Adrenal gland (tissue), 12 donors: ENCODE data around the gene DTL. TPM values are rescaled to one million over a fixed set of nuclear protein-coding genes. Genes with fewer than 3 reads are reported as not detected.

Source experiments
- DNase-seq, 7 donors: peaks; one replicate each; pipeline ENCODE4 v3.0.0-alpha.2; 2019 to 2020
- H3K27ac ChIP-seq, 5 donors: fragments of 200-600 bp; sonication (generic) in 4 of 5; 1 replicate in 3 of 5; 2 replicates in 2 of 5; pipeline versions ENCODE4 v1.5.1 to v1.8.0; 2016 to 2020; ENCODE audit warnings: mild to moderate bottlenecking in 1 of 5
- H3K27me3 ChIP-seq: fragments of 200-600 bp; 2 replicates; pipeline ENCODE4 v1.8.0; 2021
- H3K36me3 ChIP-seq, 2 donors: fragments of 200-600 bp; replicated peaks in 1 of 2; 1 replicate in 1 of 2; 2 replicates in 1 of 2; pipeline versions ENCODE4 v1.5.1 to v1.8.0; 2018 to 2022
- H3K4me1 ChIP-seq, 2 donors: fragments of 200-600 bp; replicated peaks in 1 of 2; 1 replicate in 1 of 2; 2 replicates in 1 of 2; pipeline versions ENCODE4 v1.5.1 to v1.8.0; 2018 to 2021
- H3K4me3 ChIP-seq, 4 donors: fragments of 200-600 bp; sonication (generic) in 3 of 4; one replicate each; pipeline ENCODE4 v1.5.1; 2016 to 2018
- H3K9me3 ChIP-seq, 3 donors: fragments of 200-600 bp; sonication (generic) in 1 of 3; replicated peaks in 1 of 3; 1 replicate in 2 of 3; 2 replicates in 1 of 3; pipeline versions ENCODE4 v1.5.1 to v1.8.0; 2016 to 2021
- POLR2A ChIP-seq, 2 donors: fragments of 450-650 bp; IDR thresholded peaks; one replicate each; pipeline ENCODE4 v1.6.1; 2017; ENCODE audit warnings: antibody characterized with exemption in 2 of 2, mild to moderate bottlenecking in 2 of 2, moderate library complexity in 1 of 2
- WGBS, 4 donors: extraction: QIAGEN DNeasy Blood & Tissue Kit in 2 of 4; methylation state at CpG; one replicate each; pipeline versions ENCODE4 v1.1.5 to v1.1.7; 2013 to 2017; 5-methylcytosine and 5-hydroxymethylcytosine counted together
- intact Hi-C, 2 donors: fragments of 100-400 bp; cut with DNase I; formaldehyde crosslinking; loops; one replicate each; pipeline versions ENCODE4 v1.14.1 to v1.15.0; 2022 to 2023
- polyA plus RNA-seq, 3 donors: library from polyadenylated mRNA; stranded (reverse); fragments of 200-250 nt in 2 of 3; fragments of 350-450 nt in 1 of 3; fragmentation: Illumina TruSeq in 1 of 3; extraction: RNeasy Lipid Tissue Mini Kit (QIAGEN cat#74804) in 1 of 3; gene quantifications; one replicate each; pipeline ENCODE4 v1.2.3, GENCODE V29; 2013 to 2014
- total RNA-seq, 9 donors: library from RNA; depleted of rRNA in 4 of 9; stranded (reverse); fragments of >200 nt in 4 of 9; fragments of 120-200 nt in 1 of 9; fragmentation: NEBNext Ultra II Directional in 1 of 9; extraction: Animal tissue kit (Norgen Biotek cat#: 25700) in 1 of 9; gene quantifications; one replicate each; pipeline versions ENCODE4 v1.1.0 to v1.2.4, GENCODE V29; 2013 to 2023
- TF ChIP-seq, protein P1 (sequence below), 6 experiments: fragments of 450-650 bp in 4 of 6; fragments of 200-600 bp in 2 of 6; sonication (generic) in 1 of 6; IDR thresholded peaks; 1 replicate in 5 of 6; 2 replicates in 1 of 6; pipeline versions ENCODE4 v1.5.1 to v1.8.0; 2016 to 2021; ENCODE audit warnings: antibody characterized with exemption in 6 of 6, mild to moderate bottlenecking in 2 of 6, moderate library complexity in 1 of 6
- donor health status: healthy with polysubstance abuse.
- donor health status: Bipolar disorder and iron deficiency.
- donor health status: DM: yes; HTN: yes; CAD: no.
- donor health status: DM: no; HTN: no; CAD: no.
- donor health status: DM: no; HTN: no; CAD: no.
- donor health status: DM: yes; HTN: yes; CAD: no.

Gene DTL
- total and polyA plus RNA-seq, 12 donors: 0.06 to 11.4 (median 0.66) TPM

DNA sequence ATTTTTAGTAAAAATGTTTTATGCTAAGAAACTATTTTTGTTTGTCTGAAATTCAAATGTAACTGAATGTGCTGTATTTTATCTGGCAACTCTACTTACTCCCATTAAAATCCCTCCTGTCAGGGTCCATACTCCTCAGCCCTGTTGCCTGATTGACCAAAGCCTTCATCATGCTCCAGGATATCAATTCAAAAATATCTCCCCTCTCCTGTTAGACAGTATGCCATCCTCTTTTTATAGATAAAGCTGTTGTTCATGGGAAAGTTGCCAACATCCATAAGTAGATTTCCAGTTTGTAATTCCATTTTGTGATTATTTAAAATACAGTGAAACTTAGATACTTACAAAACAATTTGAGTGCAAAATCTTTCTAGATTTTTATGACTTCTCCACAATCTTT is 65.7 kb downstream of the DTL start:
- H3K4me3 ChIP-seq: no peak overlapping the region
- no peak for TF ChIP-seq POLR2A (IDR thresholded peaks at IDR 0.05)
- TF ChIP-seq, protein P1, sequence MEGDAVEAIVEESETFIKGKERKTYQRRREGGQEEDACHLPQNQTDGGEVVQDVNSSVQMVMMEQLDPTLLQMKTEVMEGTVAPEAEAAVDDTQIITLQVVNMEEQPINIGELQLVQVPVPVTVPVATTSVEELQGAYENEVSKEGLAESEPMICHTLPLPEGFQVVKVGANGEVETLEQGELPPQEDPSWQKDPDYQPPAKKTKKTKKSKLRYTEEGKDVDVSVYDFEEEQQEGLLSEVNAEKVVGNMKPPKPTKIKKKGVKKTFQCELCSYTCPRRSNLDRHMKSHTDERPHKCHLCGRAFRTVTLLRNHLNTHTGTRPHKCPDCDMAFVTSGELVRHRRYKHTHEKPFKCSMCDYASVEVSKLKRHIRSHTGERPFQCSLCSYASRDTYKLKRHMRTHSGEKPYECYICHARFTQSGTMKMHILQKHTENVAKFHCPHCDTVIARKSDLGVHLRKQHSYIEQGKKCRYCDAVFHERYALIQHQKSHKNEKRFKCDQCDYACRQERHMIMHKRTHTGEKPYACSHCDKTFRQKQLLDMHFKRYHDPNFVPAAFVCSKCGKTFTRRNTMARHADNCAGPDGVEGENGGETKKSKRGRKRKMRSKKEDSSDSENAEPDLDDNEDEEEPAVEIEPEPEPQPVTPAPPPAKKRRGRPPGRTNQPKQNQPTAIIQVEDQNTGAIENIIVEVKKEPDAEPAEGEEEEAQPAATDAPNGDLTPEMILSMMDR (IDR thresholded peaks at IDR 0.05): no peak
- intact Hi-C loops: no loop called here
- H3K4me1 ChIP-seq: no peaks in the 10 kb centered on the region
- no peak for DNase-seq
- no peak overlapping the region for H3K27ac ChIP-seq
- no peaks in the 10 kb centered on the region for H3K27me3 ChIP-seq
- H3K9me3 ChIP-seq: no peaks in the 10 kb centered on the region
- H3K36me3 ChIP-seq: no peaks in the 10 kb centered on the region

DNA sequence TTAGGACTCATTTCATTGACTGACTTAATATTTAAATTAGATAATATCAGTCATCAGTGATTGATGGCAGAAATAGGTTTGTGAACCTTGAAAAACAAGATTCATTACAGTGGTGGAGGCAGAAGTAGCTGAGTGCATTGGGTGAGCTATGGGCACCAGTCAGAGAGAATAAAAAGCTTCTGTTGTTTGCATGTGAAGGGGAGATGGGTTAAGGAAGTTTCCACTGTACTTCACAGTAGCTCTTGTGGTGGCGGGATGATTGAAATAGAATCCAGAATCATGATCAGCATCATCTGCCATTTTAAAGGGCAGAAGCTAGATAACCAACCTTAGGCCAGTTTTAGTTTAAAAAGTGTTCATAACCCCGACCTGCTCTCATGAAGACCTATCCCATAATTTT is 66.2 kb downstream of the DTL start:
- intact Hi-C loops: no loop called here
- no peak for DNase-seq
- no peaks in the 10 kb centered on the region for H3K36me3 ChIP-seq
- no peaks in the 10 kb centered on the region for H3K27me3 ChIP-seq
- no peaks in the 10 kb centered on the region for H3K9me3 ChIP-seq
- WGBS, 4 donors: 91 to 98% (median 96%) methylated on average over 2 of the region's 2 CpGs
- no peak overlapping the region for H3K4me3 ChIP-seq
- TF ChIP-seq POLR2A (IDR thresholded peaks at IDR 0.05): no peak
- TF ChIP-seq, protein P1 (IDR thresholded peaks at IDR 0.05): no peak
- no peaks in the 10 kb centered on the region for H3K4me1 ChIP-seq
- H3K27ac ChIP-seq: no peak overlapping the region

DNA sequence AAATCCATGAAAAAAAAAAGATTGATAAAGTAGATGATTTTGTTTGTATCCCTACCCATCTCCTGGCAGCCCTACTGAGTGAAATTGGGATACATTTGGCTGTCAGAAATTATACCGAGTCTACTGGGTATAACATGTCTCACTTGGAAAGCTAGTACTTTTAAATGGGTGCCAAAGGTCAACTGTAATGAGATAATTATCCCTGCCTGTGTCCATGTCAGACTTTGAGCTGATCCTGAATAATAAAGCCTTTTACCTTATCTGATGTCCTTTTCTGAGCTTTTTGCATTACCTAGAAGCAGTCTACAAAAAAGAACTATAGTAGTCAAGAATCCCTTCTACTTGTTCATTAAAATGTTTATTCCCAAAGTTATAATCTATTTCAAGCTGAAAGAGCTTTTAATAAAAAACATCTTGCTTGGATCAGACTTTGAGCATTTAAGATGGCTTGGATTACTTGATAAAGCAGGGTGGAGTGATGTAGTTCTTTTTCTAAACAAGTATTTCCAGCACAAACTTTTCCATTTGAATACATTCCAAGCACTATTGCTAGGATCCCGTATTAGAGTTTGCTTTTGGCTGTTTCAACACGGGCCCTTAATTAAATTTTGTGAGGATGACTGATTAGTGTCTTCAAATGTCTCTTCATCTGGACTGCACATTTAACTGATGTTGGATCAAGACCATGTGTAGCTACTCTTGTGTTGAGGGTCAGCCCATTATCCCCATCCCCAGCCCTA is 69.2 kb downstream of the DTL start:
- no peaks in the 10 kb centered on the region for H3K4me1 ChIP-seq
- H3K9me3 ChIP-seq: no peaks in the 10 kb centered on the region
- H3K36me3 ChIP-seq: no peaks in the 10 kb centered on the region
- H3K27ac ChIP-seq: no peak overlapping the region
- DNase-seq: no peak
- intact Hi-C loops: no loop called here
- no peak overlapping the region for H3K4me3 ChIP-seq
- TF ChIP-seq POLR2A (IDR thresholded peaks at IDR 0.05): no peak
- TF ChIP-seq, protein P1 (IDR thresholded peaks at IDR 0.05): no peak
- no peaks in the 10 kb centered on the region for H3K27me3 ChIP-seq
- 69 to 84% (median 75%) methylated on average over 3 of the region's 3 CpGs for WGBS, 4 donors

DNA sequence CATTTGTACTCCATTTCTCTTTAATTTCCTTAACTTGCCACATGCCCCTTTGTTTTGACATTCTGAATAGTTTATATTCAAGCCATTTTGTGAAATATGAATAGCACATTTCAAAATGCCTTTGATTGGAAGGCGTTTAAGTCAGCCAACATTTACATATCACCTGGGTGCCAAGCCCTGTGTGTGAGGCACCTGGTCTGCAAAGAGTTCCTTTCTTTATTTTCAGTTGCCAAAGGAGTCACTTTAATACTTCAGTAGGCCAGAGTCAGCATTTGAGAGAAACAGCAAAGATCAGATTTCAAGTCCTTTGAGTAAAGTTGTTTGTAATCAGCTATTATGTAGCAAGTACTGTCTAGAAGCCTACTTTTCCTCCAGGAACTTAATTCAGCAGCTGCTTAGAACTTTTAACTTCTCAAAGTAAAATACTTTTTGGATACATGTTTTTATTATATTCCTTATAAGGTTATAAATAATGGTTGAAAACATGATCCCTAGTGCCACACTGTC is 70.8 kb downstream of the DTL start:
- TF ChIP-seq POLR2A (IDR thresholded peaks at IDR 0.05): no peak
- TF ChIP-seq, protein P1 (IDR thresholded peaks at IDR 0.05): no peak
- intact Hi-C loops: no loop called here
- H3K9me3 ChIP-seq: no peaks in the 10 kb centered on the region
- no peaks in the 10 kb centered on the region for H3K4me1 ChIP-seq
- H3K27me3 ChIP-seq: no peaks in the 10 kb centered on the region
- whole genome bisulfite sequencing, 4 donors: 93 to 96% (median 95%) methylated on average over 1 of the region's 1 CpG
- H3K4me3 ChIP-seq: no peak overlapping the region
- no peak for DNase-seq
- no peak overlapping the region for H3K27ac ChIP-seq
- H3K36me3 ChIP-seq: no peaks in the 10 kb centered on the region
